ENCODE data around the gene ANKS1B.

The ANKS1B gene

GRCh38 chr12:99493197-99493596 is 491.5 kb downstream of the ANKS1B start:
- FAIRE-seq (no peak), DNase-seq (ENCODE audit: insufficient read length, low spot score) (no peak)

DNA sequence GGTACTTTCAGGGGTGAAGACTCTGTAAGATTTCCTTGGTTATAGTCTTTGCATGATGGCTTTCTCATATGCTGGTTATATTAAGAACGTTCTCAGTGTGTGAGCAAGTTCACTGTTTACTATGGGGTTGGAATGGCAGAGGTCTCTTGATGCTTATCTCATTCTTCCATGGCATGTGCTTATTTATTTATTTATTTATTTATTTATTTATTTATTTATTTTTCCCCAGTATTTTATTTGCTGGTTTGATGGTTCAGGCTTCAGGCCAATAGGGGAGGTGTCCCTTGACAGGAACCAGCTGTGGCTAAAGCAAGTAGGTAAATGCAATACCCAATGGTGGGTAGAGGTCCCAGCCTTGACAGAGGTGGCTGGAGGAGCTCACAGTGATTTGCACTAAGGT is 498.5 kb downstream of the ANKS1B start:
- no peak for FAIRE-seq
- DNase-seq (ENCODE audit: insufficient read length, low spot score) = no peak

GRCh38 chr12:99479149-99479548 is 505.6 kb downstream of the ANKS1B start:
- FAIRE-seq (no peak), DNase-seq (ENCODE audit: insufficient read length, low spot score) (no peak)

DNA sequence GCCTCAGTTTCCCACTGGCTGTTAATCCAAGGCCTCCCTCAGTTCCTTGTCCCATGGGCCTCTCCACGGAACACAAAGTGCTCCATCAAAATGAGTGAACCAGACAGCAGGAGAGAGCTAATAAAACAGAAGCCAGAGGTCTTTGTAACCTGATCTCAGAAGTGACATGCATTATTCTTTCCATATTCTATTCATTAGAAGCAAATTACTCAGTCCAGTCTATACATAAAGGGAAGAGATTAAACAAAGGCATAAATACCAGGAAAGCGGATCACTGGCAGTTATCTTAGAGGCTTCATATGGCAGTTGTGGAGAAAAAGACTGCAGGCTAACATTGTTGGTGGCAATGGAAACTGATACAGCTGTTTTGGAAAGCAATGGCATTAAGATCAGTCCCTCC is 507.8 kb downstream of the ANKS1B start:
- DNase-seq (ENCODE audit: insufficient read length, low spot score) = no peak
- FAIRE-seq = no peak

DNA sequence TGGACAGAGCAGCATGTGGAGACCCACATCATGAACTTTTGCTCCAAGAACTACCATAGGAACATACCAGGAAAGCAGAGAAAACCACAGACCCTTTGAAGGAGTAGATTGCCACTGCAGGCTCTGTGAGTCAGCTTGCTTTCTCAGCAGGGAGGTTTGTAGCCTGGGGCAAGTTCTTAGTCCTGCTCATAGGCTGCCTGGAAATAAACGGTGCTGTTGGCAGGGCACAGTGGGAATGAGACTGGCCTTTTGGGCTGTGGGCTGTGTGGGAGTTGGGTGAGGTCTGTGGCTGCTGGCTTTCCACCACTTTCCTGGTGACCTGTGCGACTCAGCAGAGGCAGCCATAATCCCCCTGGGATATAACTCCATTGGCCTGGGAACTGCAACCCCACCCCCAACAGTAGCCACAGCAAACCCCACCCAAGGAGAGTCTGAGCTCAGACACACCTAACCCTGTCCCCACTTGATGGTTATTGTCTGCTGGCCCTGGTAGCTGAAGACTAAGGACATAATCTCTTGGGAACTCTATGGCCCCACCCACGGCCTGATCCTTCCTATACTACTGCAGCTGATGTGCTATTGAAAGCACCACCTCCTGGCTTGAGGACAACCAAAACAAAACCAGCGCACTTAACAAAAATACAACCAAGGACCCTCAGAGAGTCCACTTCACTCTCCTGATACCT is 529.2 kb downstream of the ANKS1B start:
- no peak for DNase-seq (ENCODE audit: insufficient read length, low spot score)
- FAIRE-seq = no peak

DNA sequence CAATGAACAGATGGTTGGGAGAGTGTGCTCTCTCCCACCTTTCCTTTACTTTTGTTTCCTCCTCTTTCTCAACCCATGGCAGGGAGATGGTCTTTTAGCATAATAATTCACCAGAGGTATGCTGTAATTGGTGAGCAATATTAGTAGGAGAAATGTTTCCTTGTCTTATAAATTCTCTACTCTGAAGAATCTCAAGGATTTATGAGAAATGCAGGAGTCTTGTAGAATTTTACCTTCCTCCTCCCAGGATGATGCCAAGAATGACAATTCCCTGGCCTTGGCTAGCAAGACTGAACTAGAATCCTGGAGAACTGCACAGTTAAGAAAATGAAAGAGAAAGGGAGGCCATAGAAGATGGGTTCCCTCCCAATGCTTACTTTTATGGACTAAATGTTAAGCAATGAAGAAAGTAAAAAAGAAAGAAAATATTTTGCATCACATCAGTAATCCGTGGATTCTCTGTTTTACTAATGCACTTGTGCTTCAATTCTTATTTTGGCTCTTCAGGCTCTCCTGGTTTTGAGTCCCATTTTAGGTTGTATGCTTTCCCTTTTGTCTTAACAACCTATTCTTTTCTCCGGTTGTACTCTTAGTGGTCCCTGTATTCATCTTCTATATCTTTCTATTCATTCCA is 530.1 kb downstream of the ANKS1B start:
- no peak for DNase-seq (ENCODE audit: insufficient read length, low spot score)
- FAIRE-seq = no peak

DNA sequence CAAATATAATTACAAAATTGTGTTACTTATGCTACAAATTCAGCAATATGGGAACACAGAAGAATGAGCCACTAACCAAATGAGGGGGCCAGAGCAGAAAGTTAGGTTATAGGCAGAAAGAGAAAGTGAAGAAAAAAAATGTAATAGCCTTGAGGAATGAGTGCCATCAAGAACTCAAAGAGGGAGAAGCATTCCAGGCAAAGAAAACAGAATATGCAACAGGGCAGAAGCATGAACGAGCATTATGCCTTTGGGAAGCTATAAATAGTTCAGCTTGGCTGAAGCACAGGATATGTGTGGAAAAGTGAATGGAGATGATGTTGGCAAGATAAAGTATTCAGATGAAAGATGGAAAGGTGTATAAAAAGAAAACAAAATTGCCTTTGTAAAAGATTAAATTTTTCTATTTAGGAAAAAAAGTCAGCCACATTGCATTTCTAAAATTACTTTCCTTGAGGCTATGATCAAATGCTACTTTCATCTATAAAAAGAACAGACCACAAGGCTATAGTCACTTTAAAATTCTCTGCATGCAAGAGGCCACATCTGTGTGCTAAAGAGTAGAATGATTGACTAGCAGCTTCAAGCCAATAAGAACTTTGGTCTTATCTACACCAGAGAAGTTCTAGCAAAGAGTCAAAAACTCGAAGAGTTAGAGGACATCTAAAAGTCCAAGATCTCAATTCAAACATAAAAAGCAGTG is 530.7 kb downstream of the ANKS1B start:
- no peak for DNase-seq (ENCODE audit: insufficient read length, low spot score)
- FAIRE-seq = peak; percentile 84

DNA sequence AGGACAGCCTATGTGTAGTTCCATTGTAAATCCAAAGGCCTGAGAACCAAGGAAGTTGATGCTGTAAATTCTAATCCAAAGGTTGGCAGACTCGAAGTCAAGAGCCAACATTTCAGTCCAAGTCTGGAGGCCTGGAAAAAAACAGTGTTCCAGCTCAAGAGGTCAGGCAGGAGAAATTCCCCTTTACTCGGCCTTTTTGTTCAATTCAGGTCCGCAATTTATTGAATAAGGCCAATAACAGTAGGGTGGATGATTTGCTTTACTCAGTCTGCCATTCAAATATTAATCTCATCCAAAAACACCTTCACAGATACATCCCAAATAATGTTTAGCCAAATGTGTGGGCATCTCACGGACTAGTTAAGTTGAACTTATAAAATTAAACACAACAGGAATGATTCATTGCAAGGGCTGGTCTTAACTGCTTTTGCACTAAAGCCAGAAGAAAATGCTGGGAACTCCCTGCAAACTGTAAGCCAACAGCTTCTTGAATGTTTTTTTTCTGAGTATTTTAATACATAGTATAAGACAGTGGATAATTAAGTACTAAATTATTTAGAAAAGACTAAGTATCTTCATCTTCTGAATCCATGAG is 534.6 kb downstream of the ANKS1B start:
- no peak for DNase-seq (ENCODE audit: insufficient read length, low spot score)
- no peak for FAIRE-seq

- no peak for FAIRE-seq
- no peak for DNase-seq (ENCODE audit: insufficient read length, low spot score)
Observed at GRCh38 chr12:99444859-99445316, 539.8 kb downstream of the ANKS1B start.

DNA sequence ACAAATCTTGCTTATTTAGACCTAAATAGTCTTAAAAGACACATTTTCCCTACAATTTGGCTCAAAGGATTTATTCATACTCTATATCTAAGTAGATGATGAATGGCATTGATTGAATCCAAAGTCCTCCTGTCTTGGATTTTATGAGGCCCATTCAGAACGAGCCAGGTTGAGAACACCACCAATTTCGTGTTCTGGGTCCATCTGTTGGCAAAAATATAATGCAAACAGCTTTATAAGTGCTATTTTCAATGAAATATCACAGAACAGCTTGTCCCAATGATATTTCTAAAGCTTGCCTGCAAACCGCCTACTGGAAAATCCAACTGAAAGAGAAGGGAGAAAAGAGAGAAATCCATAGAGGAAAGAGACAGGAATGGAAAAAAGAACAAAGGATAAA is 542.0 kb downstream of the ANKS1B start:
- DNase-seq (ENCODE audit: insufficient read length, low spot score) = no peak
- no peak for FAIRE-seq

DNA sequence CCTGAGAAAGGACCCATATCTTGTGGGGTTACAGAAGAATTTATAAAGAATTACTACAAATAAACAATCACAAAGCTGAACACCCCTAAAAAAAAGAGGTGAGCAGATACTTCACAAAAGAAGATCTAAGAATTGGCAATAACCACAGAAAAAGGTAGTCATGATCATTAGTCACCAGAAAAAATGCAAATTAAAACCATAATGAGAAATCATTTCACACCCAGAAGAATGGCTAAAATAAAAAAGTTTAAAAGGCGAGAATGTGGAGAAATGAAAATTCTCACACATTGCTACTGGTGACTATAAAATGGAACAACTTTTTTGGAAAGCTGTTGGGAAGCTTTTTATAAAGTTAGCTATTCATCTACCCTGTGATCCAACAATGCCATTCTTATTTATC is 545.3 kb downstream of the ANKS1B start:
- DNase-seq (ENCODE audit: insufficient read length, low spot score) (no peak), FAIRE-seq (peak; percentile 31)

DNA sequence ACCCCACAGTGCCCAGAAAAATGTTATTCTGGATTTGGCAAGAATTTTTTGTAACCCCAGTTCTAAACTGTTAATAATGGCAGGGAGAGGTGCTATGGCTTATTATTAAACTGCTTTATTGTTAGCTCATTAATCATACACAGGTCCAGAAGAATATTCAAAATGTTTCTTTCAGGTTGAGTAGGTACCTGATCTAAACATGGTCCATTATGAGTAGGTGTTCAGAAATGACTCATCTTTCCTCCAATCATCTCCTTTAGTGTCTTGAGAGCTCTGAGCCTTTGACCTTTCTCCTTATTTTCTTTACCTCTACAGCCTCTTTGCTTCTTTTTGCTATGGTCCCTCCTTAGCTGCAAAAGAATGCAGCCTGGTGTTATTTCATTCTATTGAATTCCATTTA is 548.2 kb downstream of the ANKS1B start:
- peak; percentile 10 for DNase-seq (ENCODE audit: insufficient read length, low spot score)
- FAIRE-seq = peak; percentile 97

DNA sequence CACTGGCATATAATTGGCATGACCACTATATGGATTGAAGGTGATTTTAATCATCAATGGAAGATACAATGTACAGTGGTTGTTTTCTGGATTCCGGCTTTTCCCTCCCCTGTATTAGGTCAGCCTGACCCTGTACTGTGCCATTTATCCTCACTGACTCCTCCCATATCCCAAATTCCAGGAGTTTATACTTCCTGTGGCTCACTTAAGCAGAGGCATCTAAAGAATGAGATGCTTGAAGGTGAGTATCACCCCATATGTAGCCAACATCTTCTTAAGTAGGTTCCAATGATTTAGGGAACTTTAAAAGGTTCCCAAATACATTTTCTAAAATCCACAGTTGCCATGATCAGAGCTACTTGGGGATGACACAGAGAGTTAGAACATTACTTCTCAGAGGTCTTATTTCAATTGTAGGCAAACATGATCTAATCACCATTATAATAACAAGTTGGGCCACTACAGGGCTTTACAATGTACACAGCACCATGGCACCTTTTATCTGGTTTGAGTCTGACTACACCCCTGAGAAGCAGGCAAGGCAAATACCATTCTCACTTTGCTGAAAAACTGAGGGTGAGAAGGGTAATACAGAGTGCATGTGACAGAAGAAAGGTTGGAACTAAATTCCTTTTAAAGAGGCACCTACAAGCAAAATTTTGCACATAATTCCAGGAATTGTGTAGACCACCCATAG is 549.5 kb downstream of the ANKS1B start:
- DNase-seq (ENCODE audit: insufficient read length, low spot score) (no peak), FAIRE-seq (peak; percentile 70)

DNA sequence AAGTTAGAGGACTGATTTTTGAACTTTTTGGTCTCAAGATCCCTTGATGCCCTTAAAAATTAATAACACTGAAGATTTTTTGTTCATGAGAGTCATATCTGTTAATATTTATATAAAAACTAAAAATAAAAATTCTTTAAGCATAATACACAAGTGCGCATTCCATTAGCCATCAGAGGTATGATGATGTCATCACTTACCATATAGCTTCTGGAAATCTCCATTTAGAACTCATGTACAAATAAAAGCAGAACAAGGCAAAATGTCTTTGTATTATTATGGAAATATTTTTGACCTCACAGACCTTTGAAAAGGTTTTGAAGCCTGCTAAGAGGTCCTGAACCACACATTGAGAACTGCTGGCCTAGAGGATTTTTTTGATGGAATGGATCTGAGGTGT is 551.6 kb downstream of the ANKS1B start:
- no peak for DNase-seq (ENCODE audit: insufficient read length, low spot score)
- peak; percentile 83 for FAIRE-seq

DNA sequence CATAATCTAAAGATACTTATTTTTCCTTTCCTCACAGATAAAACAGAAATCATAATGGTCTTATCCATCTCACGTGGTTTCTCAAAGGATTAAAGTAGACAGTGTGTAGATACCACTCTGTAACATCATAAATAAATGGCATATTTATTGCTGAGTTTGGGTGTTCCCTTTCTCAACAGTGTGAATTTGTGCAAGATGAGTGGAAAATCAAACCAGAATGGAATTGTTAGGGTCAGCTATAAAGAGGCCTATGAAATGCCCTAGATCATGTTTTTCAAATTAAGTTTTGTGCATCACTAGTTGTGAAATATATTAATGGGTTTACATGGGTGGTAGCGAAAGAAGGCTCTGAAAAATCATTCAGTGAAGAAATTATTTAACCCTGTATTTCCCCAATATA is 553.5 kb downstream of the ANKS1B start:
- no peak for DNase-seq (ENCODE audit: insufficient read length, low spot score)
- FAIRE-seq = peak; percentile 33

- no peak for DNase-seq (ENCODE audit: insufficient read length, low spot score)
- peak; percentile 89 for FAIRE-seq
Observed at GRCh38 chr12:99427104-99427503, 557.6 kb downstream of the ANKS1B start.

- FAIRE-seq = peak; percentile 78
- no peak for DNase-seq (ENCODE audit: insufficient read length, low spot score)
Observed at GRCh38 chr12:99418379-99418778, 566.4 kb downstream of the ANKS1B start.

GRCh38 chr12:99413751-99414150 is 571.0 kb downstream of the ANKS1B start:
- FAIRE-seq = no peak
- no peak for DNase-seq (ENCODE audit: insufficient read length, low spot score)

DNA sequence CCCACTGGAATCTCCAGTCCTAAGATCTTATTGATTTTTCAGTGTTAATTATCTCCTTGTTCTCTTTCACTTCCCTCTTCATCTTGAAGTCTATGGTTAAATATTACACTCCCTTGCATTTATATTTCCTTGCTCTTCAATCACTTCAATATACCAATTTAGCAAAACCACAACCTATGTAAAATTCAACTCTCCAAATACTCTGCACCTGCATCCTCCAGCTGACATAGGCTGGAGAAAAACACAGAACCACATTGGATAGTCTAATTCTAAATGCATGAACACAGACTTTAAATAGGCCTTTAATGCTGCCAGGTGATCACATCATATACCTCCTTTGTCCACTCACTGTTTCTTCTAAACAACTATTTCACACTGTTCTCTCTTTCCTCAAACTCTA is 591.0 kb downstream of the ANKS1B start:
- FAIRE-seq = peak; percentile 87
- peak; percentile 7 for DNase-seq (ENCODE audit: insufficient read length, low spot score)

- no peak for FAIRE-seq
Observed at GRCh38 chr12:99392091-99392850, 592.5 kb downstream of the ANKS1B start.

More at GRCh38 chr12:99392091-99392850, 592.5 kb downstream of the ANKS1B start:
- no peak for DNase-seq (ENCODE audit: insufficient read length, low spot score)
